ENCODE measurements around the gene BLM. TPM values are rescaled to one million over a fixed set of nuclear protein-coding genes. Genes with fewer than 3 reads are reported as not detected.

Gene BLM
- total and polyA plus RNA-seq, 2 donors (not counting 1 experiment from before 2014, with no cell fraction given) = 1.5 to 1.7 TPM

GRCh38 chr15:90865702-90866101 is 148.6 kb downstream of the BLM start:
- peaks cover 3% of the 10 kb centered on the region for H3K79me2 ChIP-seq (ENCODE audit: control insufficient read depth, insufficient read depth, low read length)
- no peak overlapping the region for H3K4me2 ChIP-seq (ENCODE audit: extremely low read depth, insufficient read depth, low read length)
- H3K27ac ChIP-seq (ENCODE audit: insufficient read depth, low read length) = no peak overlapping the region
- TF ChIP-seq CTCF (conservative IDR thresholded peaks at IDR 0.05 in 1 of 2, IDR thresholded peaks at IDR 0.05 in 1 of 2; ENCODE audit: low read depth in 1 of 2, low read length in 2 of 2) (no peak), EZH2 (IDR thresholded peaks at IDR 0.05; ENCODE audit: low read length, missing control alignments) (no peak)
- H3K9me3 ChIP-seq (ENCODE audit: control insufficient read depth, insufficient read depth, low read depth, low read length) = no peaks in the 10 kb centered on the region
- no peaks in the 10 kb centered on the region for H3K27me3 ChIP-seq (ENCODE audit: control insufficient read depth, insufficient read depth, low read length)
- no peak overlapping the region for H3K4me3 ChIP-seq (replicated peaks in 1 of 4; ENCODE audit: control extremely low read depth in 1 of 4, insufficient read depth in 1 of 4, low read depth in 3 of 4, low read length in 4 of 4)
- no peak overlapping the region for H2AFZ ChIP-seq (ENCODE audit: low read length)
- no peak overlapping the region for H3K9ac ChIP-seq (ENCODE audit: insufficient read depth, low read length)
- peaks cover 12% of the 10 kb centered on the region for H3K4me1 ChIP-seq (ENCODE audit: control insufficient read depth, extremely low read depth, insufficient read depth, low read length)
- no peaks in the 10 kb centered on the region for H3K36me3 ChIP-seq (ENCODE audit: control insufficient read depth, insufficient read depth, low read length)
- H4K20me1 ChIP-seq (ENCODE audit: control insufficient read depth, extremely low read depth, insufficient read depth, low read length) = no peaks in the 10 kb centered on the region
- DNase-seq (ENCODE audit: low read depth in 2 of 2) = no peak

Other genes starting within 250 kb of the BLM start
- gene CRTC3, start 187.4 kb upstream of the BLM start, total RNA-seq = 12.3 and 18.3 TPM in 2 replicates
- 18.9 and 23.4 TPM in 2 replicates for gene CRTC3, start 187.4 kb upstream of the BLM start, polyA plus RNA-seq
- gene FURIN, start 151.2 kb downstream of the BLM start, total RNA-seq = 19.5 and 27.9 TPM in 2 replicates
- 19.4 and 20.4 TPM in 2 replicates for gene FURIN, start 151.2 kb downstream of the BLM start, polyA plus RNA-seq
- gene FES, start 167.2 kb downstream of the BLM start, total RNA-seq = 23.4 and 31.2 TPM in 2 replicates
- 5.5 and 7.0 TPM in 2 replicates for gene FES, start 167.2 kb downstream of the BLM start, polyA plus RNA-seq
- gene MAN2A2, start 186.0 kb downstream of the BLM start, total RNA-seq = 18.2 and 36.0 TPM in 2 replicates
- gene MAN2A2, start 186.0 kb downstream of the BLM start, polyA plus RNA-seq = 11.3 and 18.0 TPM in 2 replicates
- gene HDDC3, start 215.2 kb downstream of the BLM start, total RNA-seq = 13.4 and 16.3 TPM in 2 replicates
- 10.2 and 15.5 TPM in 2 replicates for gene HDDC3, start 215.2 kb downstream of the BLM start, polyA plus RNA-seq
- gene UNC45A, start 217.9 kb downstream of the BLM start, total RNA-seq = 88.6 and 104 TPM in 2 replicates
- 41.7 and 52.5 TPM in 2 replicates for gene UNC45A, start 217.9 kb downstream of the BLM start, polyA plus RNA-seq
- 11.0 and 14.2 TPM in 2 replicates for gene RCCD1, start 237.5 kb downstream of the BLM start, total RNA-seq
- gene RCCD1, start 237.5 kb downstream of the BLM start, polyA plus RNA-seq = 5.9 and 8.3 TPM in 2 replicates